NCI-H748 (cell line): ENCODE measurements around the gene LMX1B.

Experiments used
- DNase-seq: peaks from one replicate; lab custom pipeline; 2025; ENCODE audit not compliant: unreplicated experiment; lab: John Stamatoyannopoulos, UW

Gene LMX1B

DNA sequence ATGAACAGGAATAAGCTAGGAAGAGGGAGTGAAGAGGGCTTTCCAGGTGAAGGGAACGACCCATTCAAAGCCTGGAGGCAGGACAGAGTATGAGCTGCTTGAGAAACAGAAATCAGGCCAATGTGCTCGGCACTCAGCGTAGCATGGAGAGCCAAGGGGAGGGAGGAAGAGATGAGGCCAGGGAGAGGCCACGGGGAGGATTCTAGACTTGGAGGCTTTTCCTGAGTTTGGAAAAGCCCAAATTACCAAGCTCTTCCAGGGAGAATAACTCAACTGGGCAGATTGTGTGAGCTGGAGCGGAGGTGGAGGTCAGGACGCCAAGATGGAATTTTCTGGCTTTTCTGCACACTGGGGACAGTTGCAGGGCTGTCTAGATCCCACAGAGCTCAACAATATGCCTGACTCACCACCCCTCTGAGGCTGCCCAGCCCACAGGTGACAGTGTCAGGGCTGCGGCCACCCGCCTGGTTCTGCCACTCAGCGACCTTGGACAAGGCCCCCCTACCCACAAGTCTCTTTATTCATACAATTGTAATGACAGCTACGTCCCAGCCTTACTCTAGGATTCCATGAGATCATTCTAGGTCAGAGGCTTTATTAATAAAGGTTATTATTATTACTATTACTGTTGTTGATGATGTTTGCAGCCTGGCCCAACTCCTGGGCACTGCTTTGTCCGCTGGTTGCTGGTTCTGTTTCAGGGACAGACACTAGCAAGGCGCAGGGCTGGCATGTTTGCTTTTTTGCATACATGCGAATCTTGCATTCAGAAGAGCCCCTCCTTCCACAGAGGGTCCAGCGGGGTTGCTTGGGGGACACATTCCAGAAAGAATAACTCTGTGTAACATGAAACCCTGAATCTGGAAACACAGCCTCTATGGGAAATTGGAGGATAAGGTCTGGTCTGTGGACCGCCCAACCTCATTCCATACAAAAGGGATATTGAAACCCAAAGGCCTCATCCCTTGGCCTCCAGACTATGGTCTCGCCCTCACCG, 9.4 kb upstream of the LMX1B start:
- DNase-seq = no peak

DNA sequence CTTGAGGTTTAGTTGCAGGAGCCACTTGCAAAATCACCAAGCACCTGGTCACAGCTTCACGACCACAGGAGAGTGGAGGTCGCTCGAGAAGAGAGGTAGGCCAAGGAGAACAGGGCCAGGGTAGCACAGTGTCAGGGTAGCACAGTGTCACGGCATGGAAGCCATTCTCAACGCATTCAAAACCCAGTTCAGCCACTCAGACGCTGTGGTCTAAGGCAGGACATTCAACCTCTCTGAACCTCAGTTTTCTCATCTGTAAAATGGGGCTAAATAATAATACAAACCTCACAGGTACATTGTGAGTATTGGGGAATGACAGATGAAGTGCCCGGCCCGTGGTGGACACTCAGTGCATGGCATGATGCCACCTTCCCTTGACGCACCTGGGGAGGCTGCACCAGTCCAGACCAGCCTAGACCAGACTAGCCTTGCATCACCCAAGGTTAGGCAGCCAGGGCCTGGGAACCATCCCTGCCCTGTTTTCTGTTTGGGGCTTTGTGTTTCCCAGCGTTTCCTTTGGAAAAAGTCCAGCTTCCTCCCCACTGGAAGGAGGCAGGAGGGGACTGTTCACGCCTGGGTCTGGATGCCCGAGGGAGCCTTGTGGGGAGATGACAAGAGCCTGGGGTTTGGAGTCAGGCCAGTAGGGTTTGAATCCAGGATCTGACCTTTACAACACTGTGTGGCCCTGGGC, 7.8 kb upstream of the LMX1B start:
- no peak for DNase-seq

DNA sequence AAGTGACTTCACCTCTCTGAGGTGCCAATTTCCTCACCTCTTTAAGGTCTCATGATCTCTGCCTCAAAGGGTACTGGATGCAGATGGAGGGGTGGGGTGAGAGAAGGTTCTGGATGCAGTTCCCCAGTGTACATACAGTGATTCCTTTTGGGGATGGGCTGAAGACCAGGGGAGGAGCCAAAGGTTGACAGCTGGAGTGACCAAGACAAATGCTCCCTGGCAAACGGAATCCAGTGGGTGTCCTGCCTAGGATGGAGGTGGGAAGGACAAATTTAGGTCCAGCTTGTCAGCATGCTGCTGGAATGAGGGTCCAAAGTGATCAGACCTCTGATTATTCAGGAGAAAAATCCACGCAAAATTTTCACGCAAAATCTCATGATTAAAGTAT, 7.3 kb upstream of the LMX1B start:
- DNase-seq = no peak

DNA sequence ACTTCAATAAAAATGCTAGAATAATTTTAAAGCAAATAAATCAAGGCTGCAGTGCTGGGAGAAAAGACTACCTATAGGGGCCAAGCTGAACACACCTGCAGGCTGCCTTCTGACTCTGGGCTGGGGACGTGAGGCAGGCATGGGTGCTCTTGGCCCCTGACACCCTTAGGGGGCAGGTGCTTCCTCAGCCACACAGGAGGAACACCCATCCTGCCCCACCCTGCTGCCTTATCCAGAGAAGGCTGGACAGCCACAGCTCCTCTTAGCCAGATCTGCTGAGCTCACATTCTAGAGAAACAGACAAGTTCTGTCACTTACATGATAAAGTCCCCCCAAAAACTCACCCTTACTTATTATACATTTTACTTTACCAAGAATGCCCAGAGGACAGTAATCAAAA, 6.6 kb upstream of the LMX1B start:
- no peak for DNase-seq

DNA sequence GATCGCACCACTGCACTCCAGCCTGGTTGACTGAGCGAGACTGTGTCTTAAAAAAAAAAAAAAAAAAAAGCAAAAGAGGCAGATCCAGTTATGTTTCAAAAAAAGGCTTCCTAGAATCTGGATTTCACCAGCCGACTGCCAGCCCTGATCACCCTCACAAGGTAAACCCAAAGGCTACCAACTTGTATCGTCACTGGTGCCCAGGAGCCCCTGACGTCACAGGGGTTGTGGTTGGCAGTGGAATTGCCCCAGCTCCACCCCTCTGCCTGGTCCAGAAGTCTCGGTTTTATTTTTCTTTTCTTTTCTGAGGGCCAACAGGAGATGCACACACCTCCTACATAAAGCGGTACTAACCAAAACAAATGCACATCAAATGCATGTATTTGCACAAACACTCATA, 6.0 kb upstream of the LMX1B start:
- no peak for DNase-seq

DNA sequence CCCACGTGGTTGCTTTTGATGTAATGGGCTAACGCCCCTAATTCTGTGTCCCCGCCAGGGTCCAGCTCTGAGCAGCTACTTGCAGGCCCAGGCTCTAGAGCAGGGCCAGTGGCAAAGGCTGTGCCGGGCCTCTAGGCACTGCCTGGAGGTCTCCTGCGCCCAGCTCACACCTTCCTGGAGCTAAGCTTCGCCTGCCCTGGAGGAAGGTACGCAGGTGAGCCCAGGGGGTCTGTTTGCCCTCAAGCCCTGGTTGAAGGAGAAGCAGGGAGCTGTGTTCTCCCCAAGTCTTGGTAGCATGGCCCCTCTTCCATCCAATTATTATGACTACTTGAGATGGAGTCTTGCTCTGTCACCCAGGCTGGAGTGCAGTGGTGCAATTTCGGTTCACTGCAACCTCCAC, 5.2 kb upstream of the LMX1B start:
- no peak for DNase-seq

DNA sequence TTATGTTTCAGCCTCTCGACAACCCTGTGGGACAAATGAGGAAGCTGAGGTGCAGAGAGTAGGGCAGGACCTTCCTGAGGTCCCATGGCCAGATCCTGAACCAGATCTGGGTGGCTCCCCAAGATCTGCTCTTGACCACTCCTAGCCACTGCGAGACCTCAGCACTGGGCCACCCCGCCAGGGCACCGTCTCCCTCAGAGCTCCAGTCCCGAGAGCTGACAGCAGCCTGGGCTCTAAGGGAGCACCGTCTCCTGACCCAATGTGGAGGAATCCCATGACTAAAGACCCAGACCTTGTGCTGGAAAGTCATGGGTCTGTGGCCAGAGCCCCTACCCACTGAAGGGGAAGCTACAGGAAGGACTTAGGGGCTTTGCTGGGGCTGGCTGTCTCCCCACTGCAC, 4.5 kb upstream of the LMX1B start:
- DNase-seq = no peak

DNA sequence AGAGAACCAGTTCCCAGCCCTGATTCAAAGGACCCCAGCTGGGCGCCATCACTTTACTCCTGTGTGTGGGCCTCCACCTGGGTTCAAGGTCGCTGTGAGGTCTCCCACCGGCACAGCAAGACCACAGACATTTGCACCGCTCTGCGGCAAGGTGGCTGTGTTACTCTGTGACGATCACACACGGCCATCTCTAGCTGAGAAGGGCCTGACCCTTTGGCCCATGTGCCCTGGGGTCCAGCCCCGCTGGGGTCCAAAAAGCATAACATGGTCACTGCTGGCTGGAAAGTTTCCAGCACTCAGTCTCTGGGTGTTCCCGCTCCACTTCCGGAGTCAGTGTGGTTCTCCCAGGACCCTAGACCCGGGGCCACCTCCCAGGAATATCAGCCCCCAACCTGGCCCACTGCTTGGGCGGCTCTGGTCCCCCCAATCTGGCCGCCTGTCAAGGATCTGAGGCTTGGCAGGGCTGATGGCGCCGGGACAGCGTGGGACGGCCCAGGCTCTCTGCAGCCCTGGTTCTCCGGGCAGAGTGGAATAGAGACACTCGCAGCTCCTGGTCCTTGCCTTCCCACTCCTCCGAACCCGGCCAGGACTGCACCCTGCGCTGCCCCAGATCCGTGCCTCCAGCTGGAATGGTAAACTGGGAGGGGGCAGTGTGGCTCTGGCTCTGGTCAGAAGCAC, 3.9 kb upstream of the LMX1B start:
- no peak for DNase-seq

DNA sequence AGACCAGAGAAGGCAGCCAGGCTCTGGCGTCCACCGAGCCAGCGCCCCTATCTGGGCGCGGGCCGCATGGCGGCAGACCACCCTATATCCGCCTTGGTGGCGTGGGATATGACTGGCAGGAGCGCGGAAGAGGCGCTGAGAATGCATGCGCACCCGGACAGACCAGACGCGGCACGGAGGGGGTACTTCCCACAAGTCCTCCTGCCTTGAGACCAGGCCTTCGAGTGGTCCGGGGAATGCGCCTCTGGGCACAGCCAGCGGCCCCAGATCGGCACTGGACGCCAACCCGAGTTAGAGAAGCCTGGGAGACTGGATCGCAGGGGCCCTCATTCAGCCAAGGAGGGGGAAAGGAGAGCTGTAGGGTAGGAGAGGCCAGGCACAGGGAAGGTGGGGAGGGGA, 2.5 kb upstream of the LMX1B start:
- DNase-seq = peak; percentile 46

DNA sequence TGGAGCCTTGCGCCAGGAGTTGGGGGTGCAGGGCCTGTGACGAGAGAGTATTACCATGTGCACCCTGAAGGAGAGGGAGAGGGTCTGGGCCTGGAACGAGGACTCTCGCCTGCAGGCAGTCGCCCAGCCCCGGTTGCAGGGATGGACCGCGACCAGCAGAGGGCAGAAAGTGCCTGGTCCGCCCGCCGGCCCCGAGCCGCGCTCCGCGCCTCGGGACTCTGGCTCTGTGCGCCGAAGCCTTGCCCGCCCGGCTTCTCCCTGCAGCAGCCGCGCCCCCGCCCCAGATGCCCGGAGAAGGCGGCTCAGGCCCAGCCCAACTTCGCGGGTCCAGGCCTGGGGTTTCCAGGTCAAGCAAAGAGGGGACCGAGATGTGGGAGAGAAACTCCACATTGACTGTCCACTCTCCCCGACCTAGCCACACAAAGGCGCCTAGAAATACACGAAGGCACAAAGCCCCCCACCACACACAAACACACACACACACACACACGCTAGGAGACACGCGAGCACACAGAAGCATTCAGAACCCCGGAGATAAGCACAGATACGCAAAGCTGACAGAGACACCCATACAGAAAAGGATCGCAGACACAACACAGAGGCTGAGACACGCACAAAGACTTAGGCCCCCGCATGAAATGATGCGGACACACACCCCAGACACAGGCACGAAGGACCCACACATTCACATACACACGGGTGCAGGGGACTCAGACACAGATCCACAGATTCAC, 2.0 kb upstream of the LMX1B start:
- DNase-seq = peak; percentile 88

DNA sequence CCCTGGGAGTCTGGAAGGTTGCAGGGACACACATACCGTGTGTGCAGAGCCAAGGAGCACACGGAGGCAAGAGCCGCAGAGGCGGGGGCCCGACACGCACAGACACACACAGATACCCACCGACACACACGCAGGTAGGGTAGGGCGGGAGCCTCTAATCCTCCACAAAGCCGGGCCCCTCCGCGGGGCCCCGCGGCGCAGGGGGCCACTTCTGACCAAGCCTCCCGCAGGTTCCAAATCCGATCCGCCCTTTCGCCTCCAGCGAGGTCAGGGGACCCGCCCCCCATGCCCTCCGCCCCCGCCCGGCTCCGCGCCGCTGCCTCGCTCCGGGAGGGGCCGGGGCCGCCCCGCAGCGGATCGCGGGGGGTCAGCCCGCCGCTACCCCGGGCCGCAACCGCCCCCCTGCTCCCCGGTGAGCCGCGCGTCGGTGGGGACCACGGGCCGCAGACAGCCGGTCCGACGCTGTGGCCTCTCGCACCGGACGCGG, 1.4 kb upstream of the LMX1B start:
- peak; percentile 51 for DNase-seq

DNA sequence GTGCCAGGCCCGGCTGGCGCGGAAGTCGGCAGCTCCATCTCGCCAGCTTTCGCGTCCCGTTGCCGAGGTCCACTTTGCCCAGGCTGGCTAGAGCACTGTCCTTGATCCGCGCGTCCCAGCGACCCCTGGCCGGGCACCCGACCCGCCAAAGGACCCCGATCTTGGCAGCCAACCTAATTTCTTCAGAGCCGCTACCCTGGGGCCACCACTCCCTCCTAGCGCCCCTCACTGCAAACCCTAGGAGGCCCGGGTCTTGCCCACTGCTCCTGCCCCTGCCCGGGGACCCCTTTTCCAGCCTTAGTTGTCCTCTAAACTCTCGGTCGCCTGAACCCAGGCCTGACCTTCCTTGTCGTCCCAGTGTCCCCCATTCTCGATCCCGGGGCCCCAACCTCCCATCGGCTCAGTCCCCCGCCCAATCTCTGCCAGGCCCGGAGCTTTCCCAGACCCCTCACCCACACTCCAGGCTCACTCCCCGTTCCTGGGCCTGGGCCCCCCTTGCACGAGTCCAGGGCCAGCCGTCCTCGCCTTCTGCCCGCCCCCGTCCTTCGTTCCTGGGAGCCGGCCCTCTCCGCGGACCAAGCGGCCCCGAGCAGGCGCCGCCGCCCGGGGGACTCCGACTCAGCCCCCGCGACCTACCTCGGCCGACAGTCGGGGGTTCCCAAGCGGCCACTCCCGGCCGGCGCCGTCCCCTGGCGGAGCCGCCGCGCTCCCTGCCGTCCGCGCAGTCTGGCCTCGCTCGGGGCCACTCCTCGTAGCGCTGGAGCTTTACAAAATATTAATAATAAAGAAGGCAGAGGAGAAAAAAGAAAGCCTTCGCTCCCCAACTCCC, 701 bp upstream of the LMX1B start:
- peak; percentile 50 for DNase-seq

DNA sequence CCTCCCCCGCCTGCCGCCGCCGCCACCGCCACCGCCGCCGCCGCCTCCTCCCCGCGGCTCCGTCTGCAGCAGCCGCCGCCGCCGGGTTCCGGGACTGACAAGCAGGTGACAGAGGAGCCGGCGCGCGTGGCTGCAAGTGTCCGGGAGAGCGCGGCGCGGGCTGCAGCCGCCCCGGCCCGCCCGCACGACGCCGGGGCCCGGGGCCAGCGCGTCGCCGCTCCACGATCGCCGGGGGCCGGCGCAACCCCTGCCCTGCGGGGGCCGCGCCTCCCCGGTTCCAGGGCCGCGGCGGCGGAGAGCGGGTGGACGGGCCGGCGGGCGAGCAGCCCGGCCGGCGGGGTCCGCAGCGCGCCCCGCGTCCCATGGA, 343 bp downstream of the LMX1B start:
- DNase-seq = peak; percentile 74

DNA sequence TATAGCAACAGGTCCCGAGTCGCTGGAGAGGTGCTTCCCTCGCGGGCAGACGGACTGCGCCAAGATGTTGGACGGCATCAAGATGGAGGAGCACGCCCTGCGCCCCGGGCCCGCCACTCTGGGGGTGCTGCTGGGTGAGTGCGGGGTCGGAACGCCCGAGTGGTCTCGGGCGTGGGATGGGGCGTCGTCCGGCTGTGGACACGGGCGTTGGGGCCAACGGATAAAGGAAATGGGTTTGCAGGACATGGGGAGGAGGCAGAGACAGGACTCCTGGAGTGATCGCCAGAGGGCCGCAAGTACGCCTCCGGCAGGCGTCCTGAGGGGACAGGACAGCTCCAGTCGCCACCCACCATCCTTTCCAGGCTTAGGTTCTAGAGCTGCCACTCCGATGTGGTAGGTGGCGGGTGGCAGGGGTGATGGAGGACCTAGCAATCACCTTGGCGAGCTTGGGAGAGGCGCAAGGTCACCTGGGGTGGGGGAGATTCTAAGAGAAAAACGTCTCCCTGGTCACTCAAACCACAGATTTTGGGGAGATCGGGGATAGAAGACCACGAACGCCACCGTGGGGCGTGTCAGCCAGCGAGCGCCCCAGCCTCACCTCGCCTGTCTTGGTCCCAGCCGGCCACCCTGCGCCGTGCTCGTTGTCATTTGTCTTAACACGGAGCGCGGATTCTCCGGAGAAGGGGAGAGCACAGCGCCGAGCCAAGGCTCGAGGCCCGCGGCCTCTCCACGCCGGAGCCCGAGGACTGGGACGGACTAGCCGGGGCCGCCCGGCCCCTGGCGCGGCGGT, 922 bp downstream of the LMX1B start:
- peak; percentile 48 for DNase-seq

DNA sequence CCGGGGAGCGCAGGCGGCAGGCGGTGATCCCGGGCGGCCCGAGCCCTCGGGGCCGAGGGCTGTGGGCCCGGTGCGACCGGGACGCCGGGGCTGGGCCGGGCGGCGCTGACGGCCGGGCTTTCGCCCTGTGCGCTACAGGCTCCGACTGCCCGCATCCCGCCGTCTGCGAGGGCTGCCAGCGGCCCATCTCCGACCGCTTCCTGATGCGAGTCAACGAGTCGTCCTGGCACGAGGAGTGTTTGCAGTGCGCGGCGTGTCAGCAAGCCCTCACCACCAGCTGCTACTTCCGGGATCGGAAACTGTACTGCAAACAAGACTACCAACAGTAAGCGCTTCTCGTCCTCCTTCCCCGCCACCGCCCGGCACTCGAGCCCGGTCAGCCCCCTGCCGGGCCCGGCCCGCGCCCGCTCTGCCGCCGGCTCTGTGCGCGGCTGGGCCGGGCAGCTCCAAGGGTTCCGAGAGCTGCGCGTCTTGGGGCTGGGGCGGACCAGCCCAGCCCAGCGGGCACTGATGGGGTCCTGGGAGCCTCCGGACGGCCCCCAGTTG, 1.6 kb downstream of the LMX1B start:
- DNase-seq = peak; percentile 79

DNA sequence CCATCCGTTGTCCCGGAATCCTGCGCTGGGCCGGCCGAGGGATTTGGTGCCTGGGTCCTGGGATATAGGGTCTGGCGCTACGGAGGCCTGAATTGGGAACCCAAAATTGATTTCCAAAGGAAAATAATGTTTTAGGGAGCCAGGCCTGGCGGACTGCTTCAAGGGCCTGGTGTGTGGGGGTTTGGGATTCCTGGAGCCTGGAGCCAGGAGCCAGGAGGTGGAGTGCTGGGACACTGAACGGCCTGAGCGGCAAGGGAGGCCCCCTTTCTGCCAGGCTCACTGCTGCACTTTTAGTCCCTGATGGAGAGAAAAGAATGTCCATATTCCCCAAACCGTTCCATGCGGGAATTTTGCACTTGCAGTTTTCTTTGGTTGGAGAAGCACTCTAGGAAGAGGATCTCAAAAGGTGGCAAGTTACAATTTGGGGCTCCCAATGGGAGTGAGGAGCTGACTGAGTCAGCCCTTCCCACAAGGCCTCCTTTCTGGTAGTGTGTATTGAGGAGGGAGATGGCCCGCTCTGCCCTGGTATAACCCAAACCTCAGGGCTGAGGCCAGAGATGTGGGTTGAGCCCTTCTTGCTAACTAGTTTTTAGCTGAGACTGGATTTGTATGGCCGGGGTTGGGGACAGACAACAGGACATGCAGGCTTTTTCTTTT, 2.2 kb downstream of the LMX1B start:
- DNase-seq = no peak

DNA sequence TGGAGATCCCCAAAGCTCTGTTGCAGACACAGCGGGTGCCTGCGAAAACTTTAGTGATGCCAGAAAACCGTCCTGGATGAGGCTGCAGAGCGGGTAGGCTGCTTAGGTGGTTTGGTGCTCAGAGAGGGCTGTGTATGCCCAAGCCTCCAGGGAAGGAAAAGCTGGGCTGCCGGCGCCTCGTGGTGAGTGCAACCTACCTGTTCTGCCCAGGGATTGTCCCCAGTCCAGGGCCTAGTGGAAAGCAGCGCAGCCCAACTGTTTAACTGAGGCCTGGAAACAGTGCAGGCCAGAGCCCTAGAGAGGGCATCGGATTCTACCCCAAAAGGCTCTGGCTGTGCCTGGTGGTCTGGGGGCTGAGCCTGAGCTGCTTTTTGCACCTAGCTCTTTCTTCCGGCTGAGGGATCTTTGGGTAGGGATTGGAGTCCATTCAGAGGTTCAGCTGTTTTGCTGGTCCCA, 2.8 kb downstream of the LMX1B start:
- DNase-seq = no peak

DNA sequence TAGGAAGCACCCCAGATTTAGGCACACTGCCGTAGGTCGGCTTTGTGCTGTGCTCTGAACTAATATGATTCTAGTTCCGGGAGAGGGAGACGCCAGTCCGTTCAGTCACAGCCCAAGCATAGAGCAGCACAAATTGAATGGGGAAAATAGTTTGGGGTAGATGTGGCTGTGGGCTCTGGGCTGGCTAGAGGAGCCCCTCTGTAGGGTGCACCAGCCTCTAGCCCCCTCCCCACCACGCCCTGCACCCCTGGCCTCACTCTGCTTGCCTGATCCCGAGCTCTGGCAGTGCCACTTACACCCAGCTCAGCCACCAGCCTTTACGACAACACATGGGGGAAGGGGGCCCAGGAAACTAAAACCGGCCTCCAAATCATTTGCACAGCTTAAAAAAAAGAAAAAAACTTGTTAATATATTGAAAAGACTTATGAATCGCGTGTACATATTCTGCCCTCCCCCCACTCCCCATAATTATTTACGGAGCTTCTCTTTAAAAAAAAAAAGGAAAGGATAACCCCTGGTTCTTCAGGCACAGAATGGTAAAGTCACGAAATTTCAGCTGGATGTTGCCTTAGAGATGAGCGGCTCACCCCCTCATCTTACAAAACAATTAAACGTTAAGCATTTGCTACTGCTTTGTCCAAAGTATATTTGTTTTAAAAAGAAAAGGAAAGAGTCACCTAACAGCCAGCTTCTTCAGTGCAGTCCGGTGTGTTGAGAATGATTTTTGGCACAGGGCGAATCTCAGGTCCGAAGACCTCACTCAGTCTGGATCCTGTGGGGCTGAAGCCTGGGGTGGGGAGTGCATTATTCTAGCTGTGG, 3.5 kb downstream of the LMX1B start:
- DNase-seq = no peak
